ENCODE measurements around the gene RNF220.

RNF220 gene

GRCh38 chr1:44388551-44388950 lies 16.5 kb upstream of the RNF220 start:
- TF ChIP-seq POLR2A (IDR thresholded peaks at IDR 0.05; ENCODE audit: low read depth, low read length): no peak
- no peak for FAIRE-seq
- no peak for DNase-seq (ENCODE audit: insufficient read length, low spot score)

- FAIRE-seq (no peak), DNase-seq (ENCODE audit: insufficient read length, low spot score) (no peak)
- no peak for TF ChIP-seq POLR2A (IDR thresholded peaks at IDR 0.05; ENCODE audit: low read depth, low read length)
Measured at GRCh38 chr1:44389437-44389836, 15.6 kb upstream of the RNF220 start.

GRCh38 chr1:44390277-44390676 lies 14.8 kb upstream of the RNF220 start:
- peak; percentile 54 for DNase-seq (ENCODE audit: insufficient read length, low spot score)
- no peak for TF ChIP-seq POLR2A (IDR thresholded peaks at IDR 0.05; ENCODE audit: low read depth, low read length)
- FAIRE-seq: peak; percentile 97

- DNase-seq (ENCODE audit: insufficient read length, low spot score) (no peak), FAIRE-seq (no peak)
- TF ChIP-seq POLR2A (IDR thresholded peaks at IDR 0.05; ENCODE audit: low read depth, low read length): no peak
Measured at GRCh38 chr1:44401256-44402228, 3.5 kb upstream of the RNF220 start.

- no peak for FAIRE-seq
Measured at GRCh38 chr1:44405798-44406736, 1.0 kb downstream of the RNF220 start.

GRCh38 chr1:44406737-44407429 lies 1.8 kb downstream of the RNF220 start:
- FAIRE-seq (no peak), DNase-seq (ENCODE audit: insufficient read length, low spot score) (no peak)

More at GRCh38 chr1:44405798-44406736, 1.0 kb downstream of the RNF220 start:
- no peak for TF ChIP-seq POLR2A (IDR thresholded peaks at IDR 0.05; ENCODE audit: low read depth, low read length)
- DNase-seq (ENCODE audit: insufficient read length, low spot score): peak; percentile 83

GRCh38 chr1:44407430-44408211 lies 2.6 kb downstream of the RNF220 start:
- no peak for TF ChIP-seq POLR2A (IDR thresholded peaks at IDR 0.05; ENCODE audit: low read depth, low read length)
- no peak for FAIRE-seq
- DNase-seq (ENCODE audit: insufficient read length, low spot score): no peak

More at GRCh38 chr1:44406737-44407429, 1.8 kb downstream of the RNF220 start:
- TF ChIP-seq POLR2A (IDR thresholded peaks at IDR 0.05; ENCODE audit: low read depth, low read length): no peak

GRCh38 chr1:44408212-44408582 lies 3.1 kb downstream of the RNF220 start:
- no peak for FAIRE-seq
- TF ChIP-seq POLR2A (IDR thresholded peaks at IDR 0.05; ENCODE audit: low read depth, low read length): no peak

GRCh38 chr1:44408632-44409602 lies 3.9 kb downstream of the RNF220 start:
- no peak for FAIRE-seq
- no peak for DNase-seq (ENCODE audit: insufficient read length, low spot score)
- TF ChIP-seq POLR2A (IDR thresholded peaks at IDR 0.05; ENCODE audit: low read depth, low read length): no peak

More at GRCh38 chr1:44408212-44408582, 3.1 kb downstream of the RNF220 start:
- DNase-seq (ENCODE audit: insufficient read length, low spot score): no peak

- DNase-seq (ENCODE audit: insufficient read length, low spot score) (no peak), FAIRE-seq (no peak)
- no peak for TF ChIP-seq POLR2A (IDR thresholded peaks at IDR 0.05; ENCODE audit: low read depth, low read length)
Measured at GRCh38 chr1:44409757-44410156, 4.7 kb downstream of the RNF220 start.

GRCh38 chr1:44411861-44412260 lies 6.8 kb downstream of the RNF220 start:
- no peak for DNase-seq (ENCODE audit: insufficient read length, low spot score)
- no peak for FAIRE-seq
- no peak for TF ChIP-seq POLR2A (IDR thresholded peaks at IDR 0.05; ENCODE audit: low read depth, low read length)

GRCh38 chr1:44412601-44413000 lies 7.5 kb downstream of the RNF220 start:
- no peak for FAIRE-seq
- no peak for TF ChIP-seq POLR2A (IDR thresholded peaks at IDR 0.05; ENCODE audit: low read depth, low read length)
- no peak for DNase-seq (ENCODE audit: insufficient read length, low spot score)
